Hindlimb muscle (tissue), 1 donor: Measurements from ENCODE around the gene ZBTB17. TPM values are rescaled to one million over a fixed set of nuclear protein-coding genes. Genes with fewer than 3 reads are reported as not detected.
"Not testable (repeated sequence)": the region's sequence is repeated elsewhere in the genome, so short reads cannot be mapped to it uniquely, and the experiment has no call there.

ENCODE experiments used
- DNase-seq: peaks from one replicate; pipeline ENCODE4 v3.0.0-alpha.2; 2013
- polyA plus RNA-seq: library from polyadenylated mRNA; unstranded; fragments of 120-200 nt; gene quantifications from one replicate; pipeline ENCODE4 v1.2.1, GENCODE V29; 2013; ENCODE audit not compliant: insufficient read length

The ZBTB17 gene
- polyA plus RNA-seq, 1 donor: 24.5 TPM

GRCh38 chr1:16011936-16012589 lies 36.2 kb upstream of the ZBTB17 start:
- no peak for DNase-seq

- DNase-seq: no peak
Measured at GRCh38 chr1:16010837-16011236, 34.9 kb upstream of the ZBTB17 start.

- no peak for DNase-seq
Measured at GRCh38 chr1:16009678-16010077, 33.8 kb upstream of the ZBTB17 start.

GRCh38 chr1:16009030-16009460 lies 33.1 kb upstream of the ZBTB17 start:
- peak; percentile 73 for DNase-seq

GRCh38 chr1:16007671-16008341 lies 31.9 kb upstream of the ZBTB17 start:
- DNase-seq: no peak

GRCh38 chr1:16006552-16007485 lies 30.9 kb upstream of the ZBTB17 start:
- DNase-seq: no peak

GRCh38 chr1:16006010-16006409 lies 30.1 kb upstream of the ZBTB17 start:
- no peak for DNase-seq

- no peak for DNase-seq
Measured at GRCh38 chr1:16005597-16005996, 29.7 kb upstream of the ZBTB17 start.

GRCh38 chr1:16001274-16001673 lies 25.4 kb upstream of the ZBTB17 start:
- DNase-seq: not testable (repeated sequence)

GRCh38 chr1:15998929-15999328 lies 23.0 kb upstream of the ZBTB17 start:
- DNase-seq: no peak

GRCh38 chr1:15997637-15998280 lies 21.9 kb upstream of the ZBTB17 start:
- DNase-seq: no peak

- DNase-seq: no peak
Measured at GRCh38 chr1:15997076-15997585, 21.2 kb upstream of the ZBTB17 start.

- DNase-seq: peak; percentile 40
Measured at GRCh38 chr1:15994590-15995351, 18.9 kb upstream of the ZBTB17 start.

- no peak for DNase-seq
Measured at GRCh38 chr1:15994081-15994480, 18.2 kb upstream of the ZBTB17 start.

GRCh38 chr1:15993666-15994065 lies 17.8 kb upstream of the ZBTB17 start:
- DNase-seq: no peak

- DNase-seq: no peak
Measured at GRCh38 chr1:15992582-15993500, 16.9 kb upstream of the ZBTB17 start.

- DNase-seq: no peak
Measured at GRCh38 chr1:15992187-15992553, 16.3 kb upstream of the ZBTB17 start.

- no peak for DNase-seq
Measured at GRCh38 chr1:15991427-15992186, 15.7 kb upstream of the ZBTB17 start.

- no peak for DNase-seq
Measured at GRCh38 chr1:15989776-15990175, 13.9 kb upstream of the ZBTB17 start.
